Measurements from ENCODE around the gene KRTAP10-10. TPM values are rescaled to one million over a fixed set of nuclear protein-coding genes. Genes with fewer than 3 reads are reported as not detected.

The KRTAP10-10 gene
- total and polyA plus RNA-seq, 2 experiments from 2014 or later, result not detected

- no peak for TF ChIP-seq EZH2 (IDR thresholded peaks at IDR 0.05; ENCODE audit: borderline replicate concordance)
- no peak for TF ChIP-seq EZH2phosphoT487 (IDR thresholded peaks at IDR 0.05; ENCODE audit: low read depth, severe bottlenecking, unreplicated experiment)
- TF ChIP-seq CTCF (IDR thresholded peaks at IDR 0.05; ENCODE audit: poor library complexity), result no peak
- Histone ChIP-seq H2AFZ (no peak overlapping the region), H3K4me2 (no peak overlapping the region), H3K36me3 (replicated peaks; ENCODE audit: insufficient read depth, low read depth) (no peaks in the 10 kb centered on the region), H3K79me2 (no peaks in the 10 kb centered on the region), H3K9me3 (ENCODE audit: low read depth) (no peaks in the 10 kb centered on the region), H3K27me3 (no peaks in the 10 kb centered on the region), H3K4me1 (ENCODE audit: insufficient read depth) (peaks cover 7% of the 10 kb centered on the region), H3K27ac (no peak overlapping the region), H4K20me1 (ENCODE audit: insufficient read depth, poor library complexity, severe bottlenecking) (no peaks in the 10 kb centered on the region), H3K4me3 (no peak overlapping the region), H3K9me2 (replicated peaks; ENCODE audit: insufficient read depth) (no peaks in the 10 kb centered on the region)
- DNase-seq (ENCODE audit: low spot score), result no peak
- WGBS (ENCODE audit: low lambda C conversion rate, missing lambda C conversion rate), result 74% methylated on average over 6 of the region's 6 CpGs
These were observed 41.6 kb upstream of the KRTAP10-10 start for GRCh38 chr21:44595524-44595923.

GRCh38 chr21:44596068-44596725, 41.0 kb upstream of the KRTAP10-10 start:
- 86% methylated on average over 9 of the region's 9 CpGs for WGBS (ENCODE audit: low lambda C conversion rate, missing lambda C conversion rate)
- no peaks in the 10 kb centered on the region for H3K9me3 ChIP-seq (ENCODE audit: low read depth)
- H3K4me1 ChIP-seq (ENCODE audit: insufficient read depth), result peaks cover 7% of the 10 kb centered on the region
- H3K4me2 ChIP-seq, result no peak overlapping the region
- DNase-seq (ENCODE audit: low spot score), result no peak
- no peak overlapping the region for H2AFZ ChIP-seq
- H3K79me2 ChIP-seq, result no peaks in the 10 kb centered on the region
- H3K36me3 ChIP-seq (replicated peaks; ENCODE audit: insufficient read depth, low read depth), result no peaks in the 10 kb centered on the region
- no peak overlapping the region for H3K27ac ChIP-seq
- H3K9me2 ChIP-seq (replicated peaks; ENCODE audit: insufficient read depth), result no peaks in the 10 kb centered on the region
- no peaks in the 10 kb centered on the region for H3K27me3 ChIP-seq
- H4K20me1 ChIP-seq (ENCODE audit: insufficient read depth, poor library complexity, severe bottlenecking), result no peaks in the 10 kb centered on the region
- no peak overlapping the region for H3K4me3 ChIP-seq
- TF ChIP-seq EZH2phosphoT487 (IDR thresholded peaks at IDR 0.05; ENCODE audit: low read depth, severe bottlenecking, unreplicated experiment), result no peak
- no peak for TF ChIP-seq EZH2 (IDR thresholded peaks at IDR 0.05; ENCODE audit: borderline replicate concordance)
- no peak for TF ChIP-seq CTCF (IDR thresholded peaks at IDR 0.05; ENCODE audit: poor library complexity)

- H2AFZ ChIP-seq, result no peak overlapping the region
These were observed 39.1 kb upstream of the KRTAP10-10 start for GRCh38 chr21:44598061-44598460.

More at GRCh38 chr21:44598061-44598460, 39.1 kb upstream of the KRTAP10-10 start:
- no peaks in the 10 kb centered on the region for H3K79me2 ChIP-seq
- TF ChIP-seq CTCF (IDR thresholded peaks at IDR 0.05; ENCODE audit: poor library complexity), result no peak
- TF ChIP-seq EZH2phosphoT487 (IDR thresholded peaks at IDR 0.05; ENCODE audit: low read depth, severe bottlenecking, unreplicated experiment), result no peak
- no peak for TF ChIP-seq EZH2 (IDR thresholded peaks at IDR 0.05; ENCODE audit: borderline replicate concordance)
- WGBS (ENCODE audit: low lambda C conversion rate, missing lambda C conversion rate), result 70% methylated on average over 11 of the region's 11 CpGs
- DNase-seq (ENCODE audit: low spot score), result no peak
- no peaks in the 10 kb centered on the region for H3K36me3 ChIP-seq (replicated peaks; ENCODE audit: insufficient read depth, low read depth)
- peaks cover 7% of the 10 kb centered on the region for H3K4me1 ChIP-seq (ENCODE audit: insufficient read depth)
- no peaks in the 10 kb centered on the region for H3K9me3 ChIP-seq (ENCODE audit: low read depth)
- H3K4me3 ChIP-seq, result no peak overlapping the region
- H3K27me3 ChIP-seq, result no peaks in the 10 kb centered on the region
- H3K4me2 ChIP-seq, result no peak overlapping the region
- no peaks in the 10 kb centered on the region for H3K9me2 ChIP-seq (replicated peaks; ENCODE audit: insufficient read depth)
- no peak overlapping the region for H3K27ac ChIP-seq
- H4K20me1 ChIP-seq (ENCODE audit: insufficient read depth, poor library complexity, severe bottlenecking), result no peaks in the 10 kb centered on the region

Data from hepatocyte (in vitro differentiated cells).